ENCODE measurements around the gene FIBP.

The FIBP gene

GRCh38 chr11:65842144-65842543 lies 46.1 kb downstream of the FIBP start:
- no peak overlapping the region for H3K9ac ChIP-seq
- no peaks in the 10 kb centered on the region for H3K36me3 ChIP-seq (ENCODE audit: insufficient read depth)
- no peaks in the 10 kb centered on the region for H3K27me3 ChIP-seq (ENCODE audit: insufficient read depth, low read depth)
- TF ChIP-seq CTCF (conservative IDR thresholded peaks at IDR 0.05; ENCODE audit: low read depth, low read length) = no peak
- H3K27ac ChIP-seq = no peak overlapping the region
- H3K4me3 ChIP-seq (IDR thresholded peaks at IDR 0.05; ENCODE audit: insufficient read depth, low read depth, low read length) = no peak overlapping the region
- H3K4me1 ChIP-seq (ENCODE audit: low read depth, poor library complexity, severe bottlenecking) = no peaks in the 10 kb centered on the region
- no peaks in the 10 kb centered on the region for H4K20me1 ChIP-seq (ENCODE audit: insufficient read depth)
- no peak overlapping the region for H3K4me2 ChIP-seq
- no peak overlapping the region for H2AFZ ChIP-seq (ENCODE audit: low read depth)
- no peaks in the 10 kb centered on the region for H3K79me2 ChIP-seq (ENCODE audit: insufficient read depth, low read depth)

GRCh38 chr11:65834202-65834601 lies 54.1 kb downstream of the FIBP start:
- no peak for TF ChIP-seq CTCF (conservative IDR thresholded peaks at IDR 0.05; ENCODE audit: low read depth, low read length)
- peak overlapping the region; percentile 71 for H3K4me2 ChIP-seq
- H4K20me1 ChIP-seq (ENCODE audit: insufficient read depth) = no peaks in the 10 kb centered on the region
- H3K4me3 ChIP-seq (IDR thresholded peaks at IDR 0.05; ENCODE audit: insufficient read depth, low read depth, low read length) = no peak overlapping the region
- no peak overlapping the region; the same call in 1 of the 2 replicates for H3K9ac ChIP-seq
- H3K79me2 ChIP-seq (ENCODE audit: insufficient read depth, low read depth) = no peaks in the 10 kb centered on the region
- no peaks in the 10 kb centered on the region for H3K36me3 ChIP-seq (ENCODE audit: insufficient read depth)
- peak overlapping the region; percentile 87 for H2AFZ ChIP-seq (ENCODE audit: low read depth)
- H3K4me1 ChIP-seq (ENCODE audit: low read depth, poor library complexity, severe bottlenecking) = peaks cover 8% of the 10 kb centered on the region
- H3K27ac ChIP-seq = no peak overlapping the region
- H3K27me3 ChIP-seq (ENCODE audit: insufficient read depth, low read depth) = peaks cover 16% of the 10 kb centered on the region

All from KMS-11 (cell line).